ENCODE measurements around the gene INTS11. TPM values are rescaled to one million over a fixed set of nuclear protein-coding genes. Genes with fewer than 3 reads are reported as not detected.
A peak's percentile ranks its signal among the peaks of the same experiment; 100 is the strongest.

INTS11 gene
- total and polyA plus RNA-seq, 2 of the 13 experiments (the other 11 are each of a cell fraction or from before 2014, with no cell fraction given): 52.8 to 94.8 TPM

DNA sequence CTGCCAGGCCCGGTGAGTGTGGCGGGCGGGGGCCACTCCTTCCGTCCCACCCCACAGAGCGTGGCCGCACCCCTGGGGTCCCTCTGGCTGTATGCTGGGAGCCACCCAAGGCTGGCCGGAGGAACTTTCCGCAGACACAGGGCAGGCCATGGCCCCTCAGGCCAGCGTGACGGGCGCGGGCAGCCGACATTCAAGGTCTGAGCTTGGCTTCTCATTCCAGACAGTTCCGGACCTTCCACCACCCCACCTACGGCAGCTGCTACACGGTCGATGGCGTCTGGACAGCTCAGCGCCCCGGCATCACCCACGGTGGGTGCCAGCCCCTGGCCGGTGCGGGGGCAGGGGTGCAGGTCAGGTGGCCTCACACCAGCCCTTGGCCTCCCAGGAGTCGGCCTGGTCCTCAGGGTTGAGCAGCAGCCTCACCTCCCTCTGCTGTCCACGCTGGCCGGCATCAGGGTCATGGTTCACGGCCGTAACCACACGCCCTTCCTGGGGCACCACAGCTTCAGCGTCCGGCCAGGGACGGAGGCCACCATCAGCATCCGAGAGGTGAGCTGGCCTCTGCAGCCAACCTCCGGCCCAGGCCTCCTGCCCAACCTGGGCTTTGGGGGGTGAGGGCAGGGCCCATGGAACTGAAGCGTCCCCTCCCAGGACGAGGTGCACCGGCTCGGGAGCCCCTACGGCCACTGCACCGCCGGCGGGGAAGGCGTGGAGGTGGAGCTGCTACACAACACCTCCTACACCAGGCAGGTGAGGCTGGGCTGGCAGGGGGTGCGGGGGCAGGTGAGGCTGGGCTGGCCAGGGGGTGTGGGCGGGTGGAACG, 37.0 kb downstream of the INTS11 start (continued):
- TF ChIP-seq ZNF207 (IDR thresholded peaks at IDR 0.05; ENCODE audit: borderline replicate concordance): no peak
- peak; percentile 53 for TF ChIP-seq SKI (IDR thresholded peaks at IDR 0.05; ENCODE audit: partially characterized antibody)
- TF ChIP-seq FOXA3 (CRISPR knock-in tag; IDR thresholded peaks at IDR 0.05): peak; percentile 24; the same call in 1 of the 2 replicates
- TF ChIP-seq ARNT2 (CRISPR knock-in tag; IDR thresholded peaks at IDR 0.05; ENCODE audit: low read depth): peak; percentile 24; the same call in 1 of the 2 replicates
- TF ChIP-seq, protein P1, sequence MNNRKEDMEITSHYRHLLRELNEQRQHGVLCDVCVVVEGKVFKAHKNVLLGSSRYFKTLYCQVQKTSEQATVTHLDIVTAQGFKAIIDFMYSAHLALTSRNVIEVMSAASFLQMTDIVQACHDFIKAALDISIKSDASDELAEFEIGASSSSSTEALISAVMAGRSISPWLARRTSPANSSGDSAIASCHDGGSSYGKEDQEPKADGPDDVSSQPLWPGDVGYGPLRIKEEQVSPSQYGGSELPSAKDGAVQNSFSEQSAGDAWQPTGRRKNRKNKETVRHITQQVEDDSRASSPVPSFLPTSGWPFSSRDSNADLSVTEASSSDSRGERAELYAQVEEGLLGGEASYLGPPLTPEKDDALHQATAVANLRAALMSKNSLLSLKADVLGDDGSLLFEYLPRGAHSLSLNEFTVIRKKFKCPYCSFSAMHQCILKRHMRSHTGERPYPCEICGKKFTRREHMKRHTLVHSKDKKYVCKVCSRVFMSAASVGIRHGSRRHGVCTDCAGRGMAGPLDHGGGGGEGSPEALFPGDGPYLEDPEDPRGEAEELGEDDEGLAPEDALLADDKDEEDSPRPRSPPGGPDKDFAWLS (CRISPR knock-in tag; IDR thresholded peaks at IDR 0.05; ENCODE audit: borderline replicate concordance): no peak
- 0 out of 2 replicates have a peak, but pooled peaks have one; percentile 45 for TF ChIP-seq ZNF263 (CRISPR knock-in tag; IDR thresholded peaks at IDR 0.05)
- TF ChIP-seq ARID3A (IDR thresholded peaks at IDR 0.05; ENCODE audit: low read depth, low read length): no peak
- TF ChIP-seq ZNF160 (CRISPR knock-in tag; IDR thresholded peaks at IDR 0.05): 0 out of 2 replicates have a peak, but pooled peaks have one; percentile 41
- peak; percentile 51; the same call in 1 of the 2 replicates for TF ChIP-seq ZNF607 (CRISPR knock-in tag; IDR thresholded peaks at IDR 0.05; ENCODE audit: borderline replicate concordance)
- TF ChIP-seq NR2C2 (CRISPR knock-in tag; IDR thresholded peaks at IDR 0.05; ENCODE audit: borderline replicate concordance): peak; percentile 96
- 0 out of 2 replicates have a peak, but pooled peaks have one; percentile 23 for TF ChIP-seq RNF2 (conservative IDR thresholded peaks at IDR 0.05; ENCODE audit: low read depth)
- 0 out of 2 replicates have a peak, but pooled peaks have one; percentile 50 for TF ChIP-seq ZNF564 (CRISPR knock-in tag; IDR thresholded peaks at IDR 0.05)
- TF ChIP-seq RARA (CRISPR knock-in tag; IDR thresholded peaks at IDR 0.05): peak; percentile 42; the same call in 1 of the 2 replicates
- TF ChIP-seq IRF2 (CRISPR knock-in tag; IDR thresholded peaks at IDR 0.05): no peak
- no peak for TF ChIP-seq NONO (IDR thresholded peaks at IDR 0.05)
- 0 out of 2 replicates have a peak, but pooled peaks have one; percentile 31 for TF ChIP-seq NONO (CRISPR knock-in tag; conservative IDR thresholded peaks at IDR 0.05)
- TF ChIP-seq ZNF142 (CRISPR knock-in tag; IDR thresholded peaks at IDR 0.05): 0 out of 2 replicates have a peak, but pooled peaks have one; percentile 33
- TF ChIP-seq ZNF546 (CRISPR knock-in tag; conservative IDR thresholded peaks at IDR 0.05): peak; percentile 74
- TF ChIP-seq FOXK2 (IDR thresholded peaks at IDR 0.05): no peak
- TF ChIP-seq ARID2 (CRISPR knock-in tag; IDR thresholded peaks at IDR 0.05; ENCODE audit: borderline replicate concordance): no peak
- peak; percentile 72; the same call in 1 of the 2 replicates for TF ChIP-seq KDM5B (CRISPR knock-in tag; IDR thresholded peaks at IDR 0.05; ENCODE audit: borderline replicate concordance)
